SK-N-SH (cell line): ENCODE results near the gene SEPTIN11. TPM values are rescaled to one million over a fixed set of nuclear protein-coding genes. Genes with fewer than 3 reads are reported as not detected.

Experiments
- CTCF ChIA-PET: fragments of 300-600, 350-600 bp; formaldehyde crosslinking; extraction: SDS; loops from one replicate; lab custom pipeline; 2021; lab: Yijun Ruan, JAX
- POLR2A ChIA-PET: fragments of 350-600 bp; sonication (Branson Sonifier 250); formaldehyde crosslinking; extraction: SDS; loops from one replicate; lab custom pipeline; 2020; ENCODE audit warnings: antibody characterized with exemption, inconsistent platforms; lab: Yijun Ruan, JAX
- DNase-seq: peaks from one replicate; pipeline ENCODE4 v3.0.0; 2012
- H2AFZ ChIP-seq: fragments of 200-600 bp; sonication (generic); 2 replicates; pipeline ENCODE4 v1.8.1; 2016; ENCODE audit warnings: antibody characterized with exemption, mild to moderate bottlenecking, low read depth
- H3F3A ChIP-seq: fragments of 200-600 bp; sonication (generic); replicated peaks from 2 replicates; pipeline ENCODE3; 2016; ENCODE audit warnings: antibody characterized with exemption, mild to moderate bottlenecking; ENCODE audit not compliant: insufficient read depth
- H3K27ac ChIP-seq, 2 experiments: fragments of 200-500 bp in 1 of 2; fragments of 200-600 bp in 1 of 2; sonication (Bioruptor generic) in 1 of 2; sonication (generic), shearing (Covaris generic) in 1 of 2; 2 replicates each; pipeline versions ENCODE4 v1.5.1 to v1.6.1; 2014 to 2016; ENCODE audit warnings: low read depth in 2 of 2, inconsistent platforms in 1 of 2, low read length in 1 of 2, mild to moderate bottlenecking in 1 of 2, mixed read lengths in 1 of 2
- H3K27me3 ChIP-seq: fragments of 200-600 bp; sonication (generic), shearing (Covaris generic); 2 replicates; pipeline ENCODE4 v1.6.1; 2016; ENCODE audit warnings: mixed run types; ENCODE audit not compliant: insufficient read depth
- H3K36me3 ChIP-seq, 2 experiments: fragments of 200-500 bp in 1 of 2; fragments of 200-600 bp in 1 of 2; sonication (Bioruptor generic) in 1 of 2; sonication (generic) in 1 of 2; replicated peaks in 1 of 2; 2 replicates each; pipeline versions ENCODE3 to v1.5.1; 2014 to 2016; ENCODE audit warnings: low read length in 1 of 2, mild to moderate bottlenecking in 1 of 2; ENCODE audit not compliant: insufficient read depth in 2 of 2, control insufficient read depth in 1 of 2
- H3K4me1 ChIP-seq, 2 experiments: fragments of 200-500 bp in 1 of 2; fragments of 200-600 bp in 1 of 2; sonication (Bioruptor generic) in 1 of 2; sonication (generic), shearing (Covaris generic) in 1 of 2; 2 replicates each; pipeline versions ENCODE4 v1.5.1 to v1.6.1; 2014 to 2016; ENCODE audit warnings: low read depth in 1 of 2, low read length in 1 of 2, mixed run types in 1 of 2; ENCODE audit not compliant: insufficient read depth in 2 of 2, control insufficient read depth in 1 of 2
- H3K4me2 ChIP-seq: fragments of 200-600 bp; sonication (generic), shearing (Covaris generic); 2 replicates; pipeline ENCODE4 v1.6.1; 2017; ENCODE audit warnings: mixed run types
- H3K4me3 ChIP-seq, 2 experiments: fragments of 200-500 bp in 1 of 2; fragments of 200-600 bp in 1 of 2; sonication (Bioruptor generic) in 1 of 2; sonication (generic), shearing (Covaris generic) in 1 of 2; 2 replicates each; pipeline versions ENCODE4 v1.5.1 to v1.8.1; 2014 to 2016; ENCODE audit warnings: low read depth in 2 of 2, inconsistent platforms in 1 of 2, low read length in 1 of 2, mild to moderate bottlenecking in 1 of 2, mixed read lengths in 1 of 2, moderate library complexity in 1 of 2
- H3K79me2 ChIP-seq: fragments of 200-600 bp; sonication (generic); 2 replicates; pipeline ENCODE4 v1.8.1; 2017; ENCODE audit warnings: mild to moderate bottlenecking; ENCODE audit not compliant: insufficient read depth
- H3K9ac ChIP-seq: fragments of 200-600 bp; sonication (generic); 2 replicates; pipeline ENCODE4 v1.6.1; 2017; ENCODE audit warnings: mixed run types
- H3K9me2 ChIP-seq: fragments of 200-600 bp; sonication (generic); 2 replicates; pipeline ENCODE4 v1.6.1; 2017; ENCODE audit warnings: mixed run types
- H3K9me3 ChIP-seq: fragments of 200-600 bp; sonication (generic); 2 replicates; pipeline ENCODE4 v1.6.1; 2017; ENCODE audit warnings: mixed run types, mild to moderate bottlenecking, moderate library complexity
- H4K20me1 ChIP-seq: fragments of 200-600 bp; sonication (generic); 2 replicates; pipeline ENCODE4 v1.6.1; 2017; ENCODE audit warnings: mild to moderate bottlenecking, mixed run types; ENCODE audit not compliant: insufficient read depth
- CHD2 ChIP-seq: fragments of 150-350 bp; IDR thresholded peaks from 2 replicates; pipeline ENCODE4 v1.6.1; 2018; ENCODE audit warnings: low read length; ENCODE audit not compliant: partially characterized antibody
- EZH2phosphoT487 ChIP-seq: fragments of 200-600 bp; sonication (generic); IDR thresholded peaks from 2 replicates; pipeline ENCODE4 v1.6.1; 2017; ENCODE audit warnings: low read depth, mixed run types, mild to moderate bottlenecking, antibody characterized with exemption, moderate library complexity, borderline replicate concordance
- FOSL2 ChIP-seq: IDR thresholded peaks from 2 replicates; pipeline ENCODE4 v1.4.0; 2012; ENCODE audit warnings: low read depth, mild to moderate bottlenecking, moderate library complexity, borderline replicate concordance
- FOXM1 ChIP-seq: IDR thresholded peaks from 2 replicates; pipeline ENCODE4 v1.4.0; 2012; ENCODE audit warnings: low read depth, mild to moderate bottlenecking
- GATA2 ChIP-seq: sonication (generic); formaldehyde crosslinking; IDR thresholded peaks from 2 replicates; pipeline ENCODE4 v1.5.0; 2020; ENCODE audit warnings: mild to moderate bottlenecking, missing genetic modification reagents
- NFIC ChIP-seq: IDR thresholded peaks from 2 replicates; pipeline ENCODE4 v1.4.0; 2012; ENCODE audit warnings: borderline replicate concordance
- NRF1 ChIP-seq: IDR thresholded peaks from 2 replicates; pipeline ENCODE4 v1.6.1; 2012; ENCODE audit warnings: low read depth, mild to moderate bottlenecking, low read length
- POLR2AphosphoS5 ChIP-seq: IDR thresholded peaks from 2 replicates; pipeline ENCODE4 v1.6.1; 2012; ENCODE audit warnings: low read depth, low read length
- SIN3A ChIP-seq: IDR thresholded peaks from 2 replicates; pipeline ENCODE4 v1.6.1; 2012; ENCODE audit warnings: low read depth, mild to moderate bottlenecking, low read length, moderate library complexity, borderline replicate concordance
- TAF1 ChIP-seq: IDR thresholded peaks from 2 replicates; pipeline ENCODE4 v1.6.1; 2012; ENCODE audit warnings: low read depth, mild to moderate bottlenecking, low read length, moderate library complexity, borderline replicate concordance
- WGBS: methylation state at CpG from one replicate; pipeline ENCODE4 v1.1.6; 2017; ENCODE audit warnings: low lambda C conversion rate; 5-methylcytosine and 5-hydroxymethylcytosine counted together
- polyA plus RNA-seq, 3 experiments: library from polyadenylated mRNA; depleted of rRNA; stranded (reverse); fragments of >200 nt; gene quantifications; 2 replicates each; pipeline ENCODE4 v1.2.3, GENCODE V29; 2012
- TF ChIP-seq, protein P1 (sequence below): IDR thresholded peaks from 2 replicates; pipeline ENCODE4 v1.4.0; 2012; ENCODE audit warnings: low read depth, borderline replicate concordance
- TF ChIP-seq, protein P2 (sequence below): fragments of 200-600 bp; sonication (generic); IDR thresholded peaks from 2 replicates; pipeline ENCODE4 v1.6.1; 2017; ENCODE audit warnings: antibody characterized with exemption, mild to moderate bottlenecking, moderate library complexity

The SEPTIN11 gene
- polyA plus RNA-seq, 1 of the 3 experiments (the other 2 are of a cell fraction), result 47.4 TPM

- ChIA-PET POLR2A (no interaction called here), CTCF (no interaction called here)
- peaks cover 4% of the 10 kb centered on the region for H3F3A ChIP-seq
- no peaks in the 10 kb centered on the region for H3K36me3 ChIP-seq
- no peaks in the 10 kb centered on the region for H4K20me1 ChIP-seq
- no peak for DNase-seq
- no peak overlapping the region for H3K27ac ChIP-seq
- WGBS, result 92% methylated on average over 6 of the region's 6 CpGs
- no peaks in the 10 kb centered on the region for H3K9me2 ChIP-seq
- no peaks in the 10 kb centered on the region for H3K79me2 ChIP-seq
- no peak overlapping the region for H2AFZ ChIP-seq
- H3K4me1 ChIP-seq, result 0 out of 4 replicates have a peak, but pooled peaks cover 0 to 7% of the 10 kb centered on the region in 2 experiments
- H3K4me2 ChIP-seq, result no peak overlapping the region
- H3K9ac ChIP-seq, result no peak overlapping the region
- TF ChIP-seq FOXM1 (no peak), NFIC (no peak), POLR2AphosphoS5 (no peak), NRF1 (no peak), TAF1 (no peak), GATA2 (CRISPR knock-in tag) (no peak), CHD2 (no peak), SIN3A (no peak), FOSL2 (no peak)
- TF ChIP-seq, protein P1, sequence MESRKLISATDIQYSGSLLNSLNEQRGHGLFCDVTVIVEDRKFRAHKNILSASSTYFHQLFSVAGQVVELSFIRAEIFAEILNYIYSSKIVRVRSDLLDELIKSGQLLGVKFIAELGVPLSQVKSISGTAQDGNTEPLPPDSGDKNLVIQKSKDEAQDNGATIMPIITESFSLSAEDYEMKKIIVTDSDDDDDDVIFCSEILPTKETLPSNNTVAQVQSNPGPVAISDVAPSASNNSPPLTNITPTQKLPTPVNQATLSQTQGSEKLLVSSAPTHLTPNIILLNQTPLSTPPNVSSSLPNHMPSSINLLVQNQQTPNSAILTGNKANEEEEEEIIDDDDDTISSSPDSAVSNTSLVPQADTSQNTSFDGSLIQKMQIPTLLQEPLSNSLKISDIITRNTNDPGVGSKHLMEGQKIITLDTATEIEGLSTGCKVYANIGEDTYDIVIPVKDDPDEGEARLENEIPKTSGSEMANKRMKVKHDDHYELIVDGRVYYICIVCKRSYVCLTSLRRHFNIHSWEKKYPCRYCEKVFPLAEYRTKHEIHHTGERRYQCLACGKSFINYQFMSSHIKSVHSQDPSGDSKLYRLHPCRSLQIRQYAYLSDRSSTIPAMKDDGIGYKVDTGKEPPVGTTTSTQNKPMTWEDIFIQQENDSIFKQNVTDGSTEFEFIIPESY, result no peak
- H3K27me3 ChIP-seq, result no peaks in the 10 kb centered on the region
- no peaks in the 10 kb centered on the region for H3K9me3 ChIP-seq
- H3K4me3 ChIP-seq, result no peak overlapping the region
Measured at GRCh38 chr4:76926841-76927240, 22.7 kb upstream of the SEPTIN11 start.

DNA sequence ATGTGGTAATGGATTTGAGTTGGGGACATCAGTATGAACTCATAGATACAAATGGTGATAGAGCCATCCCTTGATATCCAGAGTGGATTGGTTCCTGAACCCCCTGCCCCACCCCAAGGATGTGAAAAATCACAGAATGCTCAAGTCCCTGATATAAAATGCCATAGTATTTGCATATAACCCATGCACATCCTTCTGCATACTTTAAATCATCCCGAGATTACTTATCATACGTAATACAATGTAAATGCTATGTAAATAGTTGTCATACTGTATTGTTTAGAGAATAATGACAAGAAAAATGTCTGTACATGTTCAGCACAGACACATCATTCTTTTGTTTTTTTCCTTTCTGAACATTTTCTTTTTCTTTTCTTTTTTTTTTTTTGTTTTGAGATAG is 18.9 kb upstream of the SEPTIN11 start:
- Histone ChIP-seq H2AFZ (no peak overlapping the region), H3K4me1 (0 out of 4 replicates have a peak, but pooled peaks cover 0 to 7% of the 10 kb centered on the region in 2 experiments), H3K79me2 (no peaks in the 10 kb centered on the region), H3K27ac (no peak overlapping the region), H3K4me2 (no peak overlapping the region), H3K36me3 (no peaks in the 10 kb centered on the region), H3F3A (peaks cover 4% of the 10 kb centered on the region), H3K27me3 (no peaks in the 10 kb centered on the region), H3K4me3 (no peak overlapping the region), H3K9me3 (no peaks in the 10 kb centered on the region), H4K20me1 (no peaks in the 10 kb centered on the region), H3K9ac (no peak overlapping the region), H3K9me2 (no peaks in the 10 kb centered on the region)
- ChIA-PET POLR2A (interaction anchor here (0.7 kb wide), 1 partner anchor 20 kb away, joined by 3 read pairs; no protein-coding TSS in a partner anchor), CTCF (interaction anchor here (1.0 kb wide), 1 partner anchor 112 kb away, joined by 3 read pairs; no protein-coding TSS in a partner anchor)
- TF ChIP-seq, protein P2, sequence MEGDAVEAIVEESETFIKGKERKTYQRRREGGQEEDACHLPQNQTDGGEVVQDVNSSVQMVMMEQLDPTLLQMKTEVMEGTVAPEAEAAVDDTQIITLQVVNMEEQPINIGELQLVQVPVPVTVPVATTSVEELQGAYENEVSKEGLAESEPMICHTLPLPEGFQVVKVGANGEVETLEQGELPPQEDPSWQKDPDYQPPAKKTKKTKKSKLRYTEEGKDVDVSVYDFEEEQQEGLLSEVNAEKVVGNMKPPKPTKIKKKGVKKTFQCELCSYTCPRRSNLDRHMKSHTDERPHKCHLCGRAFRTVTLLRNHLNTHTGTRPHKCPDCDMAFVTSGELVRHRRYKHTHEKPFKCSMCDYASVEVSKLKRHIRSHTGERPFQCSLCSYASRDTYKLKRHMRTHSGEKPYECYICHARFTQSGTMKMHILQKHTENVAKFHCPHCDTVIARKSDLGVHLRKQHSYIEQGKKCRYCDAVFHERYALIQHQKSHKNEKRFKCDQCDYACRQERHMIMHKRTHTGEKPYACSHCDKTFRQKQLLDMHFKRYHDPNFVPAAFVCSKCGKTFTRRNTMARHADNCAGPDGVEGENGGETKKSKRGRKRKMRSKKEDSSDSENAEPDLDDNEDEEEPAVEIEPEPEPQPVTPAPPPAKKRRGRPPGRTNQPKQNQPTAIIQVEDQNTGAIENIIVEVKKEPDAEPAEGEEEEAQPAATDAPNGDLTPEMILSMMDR, result no peak
- TF ChIP-seq EZH2phosphoT487 (no peak), NRF1 (no peak)
- DNase-seq, result no peak
- 94% methylated on average over 2 of the region's 2 CpGs for WGBS
